H1 (cell line): ENCODE results near the gene LIN37. TPM values are rescaled to one million over a fixed set of nuclear protein-coding genes. Genes with fewer than 3 reads are reported as not detected.

Experiments used
- CTCF ChIA-PET: fragments of 300-600 bp; sonication (Branson Sonifier 250); formaldehyde crosslinking; loops from one replicate; lab custom pipeline; 2021; ENCODE audit not compliant: partially characterized antibody; lab: Charles Lee
- POLR2A ChIA-PET: fragments of 300-600 bp; sonication (Branson Sonifier 250); formaldehyde crosslinking; loops from one replicate; lab custom pipeline; 2021; ENCODE audit warnings: inconsistent platforms; ENCODE audit not compliant: partially characterized antibody; lab: Charles Lee
- DNase-seq, 2 experiments: peaks; one replicate each; pipeline versions ENCODE4 v3.0.0 to v3.0.0-alpha.2; 2010 to 2022; ENCODE audit warnings: low spot score in 2 of 2, low read depth in 1 of 2, mixed read lengths in 1 of 2
- FAIRE-seq: peaks from 2 replicates; lab custom pipeline; 2011; peaks lifted over from hg19 to GRCh38; lab: Jason Lieb, UNC
- H2AFZ ChIP-seq: 2 replicates; pipeline ENCODE4 v1.8.1; 2012; ENCODE audit warnings: low read length, inconsistent platforms
- H2AK5ac ChIP-seq: 2 replicates; pipeline ENCODE4 v1.6.1; 2013; ENCODE audit warnings: low read depth, low read length
- H2BK120ac ChIP-seq: replicated peaks from 2 replicates; pipeline ENCODE3; 2013; ENCODE audit warnings: low read depth, low read length, inconsistent platforms
- H2BK12ac ChIP-seq: 2 replicates; pipeline ENCODE4 v1.6.1; 2013; ENCODE audit warnings: low read depth, low read length
- H2BK15ac ChIP-seq: 2 replicates; pipeline ENCODE4 v1.6.1; 2013; ENCODE audit warnings: low read length
- H2BK20ac ChIP-seq: 2 replicates; pipeline ENCODE4 v1.6.1; 2013; ENCODE audit warnings: low read length
- H2BK5ac ChIP-seq: 2 replicates; pipeline ENCODE4 v1.6.1; 2013; ENCODE audit warnings: low read depth, low read length
- H3K14ac ChIP-seq: 2 replicates; pipeline ENCODE4 v1.6.1; 2013; ENCODE audit warnings: inconsistent platforms; ENCODE audit not compliant: insufficient read length
- H3K18ac ChIP-seq: 2 replicates; pipeline ENCODE4 v1.6.1; 2013; ENCODE audit warnings: low read length; ENCODE audit errors: extremely low read depth
- H3K23ac ChIP-seq: 2 replicates; pipeline ENCODE4 v1.6.1; 2013; ENCODE audit warnings: inconsistent platforms; ENCODE audit not compliant: insufficient read length
- H3K23me2 ChIP-seq: 2 replicates; pipeline ENCODE4 v1.6.1; 2013; ENCODE audit warnings: low read depth, low read length
- H3K27ac ChIP-seq: 2 replicates; pipeline ENCODE4 v1.6.1; 2011; ENCODE audit warnings: low read depth, low read length, inconsistent platforms
- H3K27me3 ChIP-seq, 4 experiments: replicated peaks in 1 of 4; 1 replicate in 1 of 4; 2 replicates in 3 of 4; pipeline versions ENCODE4 v1.6.1 to v1.8.1; 2011 to 2013; ENCODE audit warnings: low read length in 3 of 4, mild to moderate bottlenecking in 3 of 4, inconsistent platforms in 2 of 4, mixed read lengths in 2 of 4, moderate library complexity in 1 of 4; ENCODE audit not compliant: control insufficient read depth in 3 of 4, insufficient read depth in 3 of 4; ENCODE audit errors: extremely low read depth in 1 of 4
- H3K36me3 ChIP-seq, 4 experiments: 2 replicates each; pipeline versions ENCODE4 v1.6.1 to v1.8.1; 2011 to 2013; ENCODE audit warnings: mild to moderate bottlenecking in 4 of 4, low read length in 3 of 4, moderate library complexity in 2 of 4, control low read depth in 1 of 4, inconsistent platforms in 1 of 4; ENCODE audit not compliant: insufficient read depth in 4 of 4, control insufficient read depth in 2 of 4
- H3K4ac ChIP-seq: replicated peaks from 2 replicates; pipeline ENCODE3; 2013; ENCODE audit warnings: low read length, low read depth, mixed read lengths, inconsistent platforms; ENCODE audit not compliant: insufficient read length
- H3K4me1 ChIP-seq, 4 experiments: replicated peaks in 1 of 4; 1 replicate in 1 of 4; 2 replicates in 3 of 4; pipeline versions ENCODE4 v1.6.1 to v1.8.1; 2011 to 2013; ENCODE audit warnings: low read length in 3 of 4, inconsistent platforms in 2 of 4, mixed read lengths in 1 of 4; ENCODE audit not compliant: insufficient read depth in 4 of 4, control insufficient read depth in 3 of 4
- H3K4me2 ChIP-seq, 2 experiments: 2 replicates each; pipeline versions ENCODE4 v1.6.1 to v1.8.1; 2011 to 2013; ENCODE audit warnings: low read depth in 2 of 2, low read length in 2 of 2, control low read depth in 1 of 2, inconsistent platforms in 1 of 2, mild to moderate bottlenecking in 1 of 2; ENCODE audit not compliant: insufficient read depth in 1 of 2
- H3K4me3 ChIP-seq, 4 experiments: fragments of 200-600, 300-600 bp in 1 of 4; sonication (generic), shearing (Covaris generic), sonication (Bioruptor Twin) in 1 of 4; 2 replicates each; pipeline versions ENCODE4 v1.5.1 to v1.8.1; 2011 to 2016; ENCODE audit warnings: low read length in 4 of 4, low read depth in 3 of 4, control low read depth in 2 of 4, inconsistent platforms in 2 of 4, mild to moderate bottlenecking in 2 of 4, mixed read lengths in 1 of 4, moderate library complexity in 1 of 4; ENCODE audit not compliant: insufficient read depth in 2 of 4; ENCODE audit errors: extremely low read depth in 1 of 4
- H3K56ac ChIP-seq: replicated peaks from 2 replicates; pipeline ENCODE3; 2013; ENCODE audit warnings: low read depth, mild to moderate bottlenecking, mixed read lengths, low read length, inconsistent platforms; ENCODE audit not compliant: insufficient read length
- H3K79me1 ChIP-seq: 2 replicates; pipeline ENCODE4 v1.6.1; 2013; ENCODE audit warnings: low read depth, low read length, control low read depth
- H3K79me2 ChIP-seq, 2 experiments: 2 replicates each; pipeline versions ENCODE4 v1.6.1 to v1.8.1; 2012 to 2013; ENCODE audit warnings: low read length in 2 of 2, mild to moderate bottlenecking in 2 of 2, inconsistent platforms in 1 of 2; ENCODE audit not compliant: insufficient read depth in 2 of 2, control insufficient read depth in 1 of 2
- H3K9ac ChIP-seq, 4 experiments: replicated peaks in 1 of 4; 1 replicate in 1 of 4; 2 replicates in 3 of 4; pipeline versions ENCODE4 v1.6.1 to v1.8.1; 2011 to 2013; ENCODE audit warnings: low read depth in 3 of 4, low read length in 3 of 4, control low read depth in 2 of 4, mild to moderate bottlenecking in 2 of 4, moderate library complexity in 2 of 4, inconsistent platforms in 1 of 4; ENCODE audit errors: extremely low read depth in 1 of 4
- H3K9me3 ChIP-seq, 2 experiments: 2 replicates each; pipeline versions ENCODE4 v1.6.1 to v1.8.1; 2012 to 2013; ENCODE audit warnings: mild to moderate bottlenecking in 2 of 2, moderate library complexity in 2 of 2, control low read depth in 1 of 2, inconsistent platforms in 1 of 2, low read depth in 1 of 2, low read length in 1 of 2, mixed read lengths in 1 of 2; ENCODE audit not compliant: insufficient read depth in 2 of 2
- H4K20me1 ChIP-seq, 2 experiments: replicated peaks in 1 of 2; 2 replicates each; pipeline versions ENCODE3 to v1.8.1; 2011 to 2013; ENCODE audit warnings: inconsistent platforms in 2 of 2, low read length in 2 of 2, mild to moderate bottlenecking in 1 of 2; ENCODE audit not compliant: insufficient read depth in 2 of 2, control insufficient read depth in 1 of 2
- H4K5ac ChIP-seq: 2 replicates; pipeline ENCODE4 v1.6.1; 2013; ENCODE audit warnings: low read length, low read depth, mixed read lengths, inconsistent platforms; ENCODE audit not compliant: insufficient read length
- H4K8ac ChIP-seq: 2 replicates; pipeline ENCODE4 v1.8.0; 2013; ENCODE audit warnings: mild to moderate bottlenecking, moderate library complexity, low read length, inconsistent platforms; ENCODE audit not compliant: insufficient read depth; ENCODE audit errors: extremely low read depth
- H4K91ac ChIP-seq: replicated peaks from 2 replicates; pipeline ENCODE3; 2013; ENCODE audit warnings: low read length, mixed read lengths, inconsistent platforms; ENCODE audit not compliant: insufficient read length
- CEBPB ChIP-seq: IDR thresholded peaks from 2 replicates; pipeline ENCODE4 v1.6.1; 2012; ENCODE audit warnings: low read depth, low read length
- CHD1 ChIP-seq: IDR thresholded peaks from 2 replicates; pipeline ENCODE4 v1.6.1; 2012; ENCODE audit warnings: low read depth, low read length, improper control_type of control experiment
- CHD2 ChIP-seq: IDR thresholded peaks from 2 replicates; pipeline ENCODE4 v1.6.1; 2012; ENCODE audit warnings: low read length, improper control_type of control experiment
- EGR1 ChIP-seq: IDR thresholded peaks from 2 replicates; pipeline ENCODE4 v1.6.1; 2011; ENCODE audit warnings: low read depth, low read length, borderline replicate concordance
- EP300 ChIP-seq, 2 experiments: IDR thresholded peaks; 1 replicate in 1 of 2; 2 replicates in 1 of 2; pipeline ENCODE4 v1.6.1; 2011 to 2012; ENCODE audit warnings: low read depth in 2 of 2, low read length in 2 of 2, mild to moderate bottlenecking in 2 of 2, borderline replicate concordance in 1 of 2, inconsistent platforms in 1 of 2, moderate library complexity in 1 of 2
- GABPA ChIP-seq: IDR thresholded peaks from 2 replicates; pipeline ENCODE4 v1.6.1; 2011; ENCODE audit warnings: mild to moderate bottlenecking, low read length, moderate library complexity, borderline replicate concordance; ENCODE audit not compliant: insufficient read depth
- POLR2AphosphoS5 ChIP-seq: IDR thresholded peaks from 2 replicates; pipeline ENCODE4 v1.6.1; 2011; ENCODE audit warnings: low read depth, low read length
- RAD21 ChIP-seq, 2 experiments: IDR thresholded peaks in 1 of 2; conservative IDR thresholded peaks in 1 of 2; 2 replicates each; pipeline ENCODE4 v1.6.1; 2011; ENCODE audit warnings: low read depth in 2 of 2, low read length in 2 of 2, improper control_type of control experiment in 1 of 2, inconsistent platforms in 1 of 2, mild to moderate bottlenecking in 1 of 2, moderate library complexity in 1 of 2
- RFX5 ChIP-seq: IDR thresholded peaks from 2 replicates; pipeline ENCODE4 v1.6.1; 2011; ENCODE audit warnings: low read depth, low read length, improper control_type of control experiment, borderline replicate concordance
- RNF2 ChIP-seq: fragments of 200-900, 300-1000 bp; sonication (generic); IDR thresholded peaks from 2 replicates; pipeline ENCODE4 v1.7.1; 2016; ENCODE audit warnings: borderline replicate concordance, low read depth, mild to moderate bottlenecking, antibody characterized with exemption, low read length; ENCODE audit not compliant: poor library complexity, severe bottlenecking; ENCODE audit errors: missing control alignments
- RXRA ChIP-seq: IDR thresholded peaks from 2 replicates; pipeline ENCODE4 v1.6.1; 2011; ENCODE audit warnings: low read depth, mild to moderate bottlenecking, low read length, moderate library complexity; ENCODE audit not compliant: insufficient read depth
- SIN3A ChIP-seq, 2 experiments: IDR thresholded peaks in 1 of 2; conservative IDR thresholded peaks in 1 of 2; 2 replicates each; pipeline ENCODE4 v1.6.1; 2011 to 2012; ENCODE audit warnings: low read length in 2 of 2, improper control_type of control experiment in 1 of 2, low read depth in 1 of 2, mild to moderate bottlenecking in 1 of 2
- WGBS, 2 experiments: shearing (Covaris generic) in 1 of 2; methylation state at CpG; one replicate each; pipeline versions ENCODE4 v1.1.6 to v1.1.7; 2013 to 2015; ENCODE audit warnings: low lambda C conversion rate in 2 of 2, mixed read lengths in 2 of 2, inconsistent platforms in 1 of 2, low coverage in 1 of 2, missing lambda C conversion rate in 1 of 2; ENCODE audit not compliant: insufficient replicate concordance in 2 of 2, insufficient coverage in 1 of 2, insufficient read length in 1 of 2; ENCODE audit errors: extremely low coverage in 1 of 2, missing lambda C conversion rate in 1 of 2; 5-methylcytosine and 5-hydroxymethylcytosine counted together
- polyA plus RNA-seq, 7 experiments: library from polyadenylated mRNA; depleted of rRNA in 3 of 7; stranded (reverse) in 5 of 7; unstranded in 2 of 7; fragments of >200 nt in 5 of 7; fragments of 200-250 nt in 2 of 7; gene quantifications; 1 replicate in 5 of 7; 2 replicates in 1 of 7; 4 replicates in 1 of 7; pipeline versions ENCODE4 v1.2.1 to v1.2.3, GENCODE V29; 2011 to 2013; ENCODE audit warnings: missing spikeins in 2 of 7, mixed read lengths in 2 of 7
- total RNA-seq: library from RNA; stranded (reverse); fragmentation: NEBNext Ultra II Directional; extraction: Animal tissue kit (Norgen Biotek cat#: 25700); gene quantifications from 2 replicates; pipeline ENCODE4 v1.2.1, GENCODE V29; 2021
- TF ChIP-seq, protein P1 (sequence below): IDR thresholded peaks from 2 replicates; pipeline ENCODE4 v1.6.1; 2012; ENCODE audit warnings: inconsistent platforms

Gene LIN37
- total and polyA plus RNA-seq, 2 of the 8 experiments (the other 6 are each of a cell fraction or from before 2014, with no cell fraction given) = 3.8 to 9.8 TPM

DNA sequence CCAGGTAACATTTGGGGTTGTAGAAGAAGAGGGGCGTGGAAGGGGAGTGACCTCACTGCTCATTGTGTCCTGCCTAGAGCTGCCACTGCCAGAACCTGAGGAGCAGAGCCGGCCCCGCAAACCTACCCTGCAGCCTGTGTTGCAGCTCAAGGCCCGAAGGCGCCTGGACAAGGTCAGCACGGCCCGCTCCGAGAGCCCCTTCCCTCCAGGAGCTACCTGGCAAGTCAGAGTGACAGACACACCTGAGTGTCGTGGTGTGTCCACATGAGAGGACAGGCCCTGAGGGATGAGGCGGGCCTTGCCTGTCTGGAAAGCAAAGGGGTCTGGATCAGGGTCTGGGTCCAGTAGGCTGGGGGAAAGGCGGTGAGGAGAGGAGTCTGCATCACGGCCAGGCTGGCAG lies 23.8 kb upstream of the LIN37 start:
- Histone ChIP-seq H2BK12ac (no peak overlapping the region), H3K56ac (no peak overlapping the region), H3K27ac (no peak overlapping the region), H4K5ac (no peak overlapping the region), H3K4me3 (no peak overlapping the region), H3K18ac (no peak overlapping the region), H3K36me3 (peaks cover 45 to 73% (median 63%) of the 10 kb centered on the region in 4 experiments), H3K4ac (no peak overlapping the region), H3K79me1 (no peaks in the 10 kb centered on the region; the same call in 1 of the 2 replicates), H3K23ac (no peak overlapping the region), H3K79me2 (peaks cover 0 to 7% of the 10 kb centered on the region in 2 experiments; a peak in 1 of 4 replicates), H3K27me3 (no peaks in the 10 kb centered on the region), H2BK20ac (no peak overlapping the region), H3K4me2 (no peak overlapping the region), H4K8ac (no peak overlapping the region), H4K20me1 (peaks cover 4 to 17% of the 10 kb centered on the region in 2 experiments), H3K4me1 (no peaks in the 10 kb centered on the region), H4K91ac (no peak overlapping the region), H3K9me3 (no peaks in the 10 kb centered on the region), H3K23me2 (no peaks in the 10 kb centered on the region), H2AK5ac (no peak overlapping the region), H2BK5ac (no peak overlapping the region), H2AFZ (no peak overlapping the region), H3K14ac (no peak overlapping the region), H2BK120ac (no peak overlapping the region), H3K9ac (no peak overlapping the region), H2BK15ac (no peak overlapping the region)
- FAIRE-seq (no peak), DNase-seq (no peak)
- POLR2A ChIA-PET = interaction anchor here (1.7 to 6.1 kb wide), 3 partner anchors 8 to 16 kb away, joined by 5 to 39 read pairs (median 9); no protein-coding TSS in a partner anchor
- WGBS, 2 experiments = 91% methylated on average over 12 of the region's 12 CpGs; no CpG with 5 or more reads in 1 of the 2 experiments
- CTCF ChIA-PET = interaction anchor here (0.5 to 11.8 kb wide), 3 partner anchors 14 to 32 kb away, joined by 3 to 80 read pairs (median 3); partner anchors contain the start of genes IGFLR1 and LIN37
- TF ChIP-seq CEBPB (no peak), RAD21 (IDR thresholded peaks at IDR 0.05 in 1 of 2, conservative IDR thresholded peaks at IDR 0.05 in 1 of 2; ENCODE audit: low read depth in 2 of 2, low read length in 2 of 2) (no peak), CHD2 (no peak), RFX5 (no peak), RNF2 (no peak), EGR1 (no peak), CHD1 (no peak), SIN3A (conservative IDR thresholded peaks at IDR 0.05 in 1 of 2, IDR thresholded peaks at IDR 0.05 in 1 of 2; ENCODE audit: low read depth in 1 of 2, low read length in 2 of 2) (no peak), GABPA (no peak), RXRA (no peak), POLR2AphosphoS5 (no peak), EP300 (IDR thresholded peaks at IDR 0.05; ENCODE audit: borderline replicate concordance in 1 of 2, low read depth in 2 of 2, low read length in 2 of 2) (no peak)
- TF ChIP-seq, protein P1, sequence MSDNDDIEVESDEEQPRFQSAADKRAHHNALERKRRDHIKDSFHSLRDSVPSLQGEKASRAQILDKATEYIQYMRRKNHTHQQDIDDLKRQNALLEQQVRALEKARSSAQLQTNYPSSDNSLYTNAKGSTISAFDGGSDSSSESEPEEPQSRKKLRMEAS = no peak
